Smooth muscle cell (in vitro differentiated cells): ENCODE results near the gene MAST4. TPM values are rescaled to one million over a fixed set of nuclear protein-coding genes. Genes with fewer than 3 reads are reported as not detected.

Experiments
- DNase-seq: peaks from one replicate; lab custom pipeline; 2025; ENCODE audit not compliant: unreplicated experiment; lab: John Stamatoyannopoulos, UW
- H2AFZ ChIP-seq: fragments of 200-600 bp; sonication (generic); 2 replicates; pipeline ENCODE4 v1.6.0; 2016; ENCODE audit warnings: antibody characterized with exemption, low read depth, mild to moderate bottlenecking
- H3F3A ChIP-seq: fragments of 200-600 bp; sonication (generic); 2 replicates; pipeline ENCODE4 v1.6.0; 2017; ENCODE audit warnings: antibody characterized with exemption, low read depth
- H3K27ac ChIP-seq: fragments of 200-600 bp; sonication (generic); 2 replicates; pipeline ENCODE4 v1.5.1; 2016; ENCODE audit warnings: low read depth, mild to moderate bottlenecking
- H3K27me3 ChIP-seq: fragments of 200-600 bp; sonication (generic); 2 replicates; pipeline ENCODE4 v1.6.1; 2016; ENCODE audit warnings: low read depth, mild to moderate bottlenecking
- H3K36me3 ChIP-seq: fragments of 200-600 bp; sonication (generic); 2 replicates; pipeline ENCODE4 v1.5.1; 2016; ENCODE audit warnings: low read depth
- H3K4me1 ChIP-seq: fragments of 200-600 bp; sonication (generic); 2 replicates; pipeline ENCODE4 v1.5.1; 2016; ENCODE audit warnings: low read depth
- H3K4me2 ChIP-seq: fragments of 200-600 bp; sonication (generic); 2 replicates; pipeline ENCODE4 v1.6.0; 2016; ENCODE audit warnings: mild to moderate bottlenecking
- H3K4me3 ChIP-seq: fragments of 200-600 bp; sonication (generic); 2 replicates; pipeline ENCODE4 v1.5.1; 2016; ENCODE audit warnings: mild to moderate bottlenecking
- H3K79me2 ChIP-seq: fragments of 200-600 bp; sonication (generic); 2 replicates; pipeline ENCODE4 v1.6.0; 2016; ENCODE audit warnings: low read depth, mild to moderate bottlenecking
- H3K9ac ChIP-seq: fragments of 200-600 bp; sonication (generic); 2 replicates; pipeline ENCODE4 v1.6.0; 2016; ENCODE audit warnings: low read depth
- H3K9me3 ChIP-seq: fragments of 200-600 bp; sonication (generic); replicated peaks from 2 replicates; pipeline ENCODE4 v1.5.1; 2016; ENCODE audit warnings: low read depth
- H4K20me1 ChIP-seq: fragments of 200-600 bp; sonication (generic); 2 replicates; pipeline ENCODE4 v1.6.0; 2016; ENCODE audit warnings: low read depth
- WGBS: methylation state at CpG from one replicate; pipeline ENCODE4 v1.1.7; 2016; ENCODE audit warnings: low lambda C conversion rate; 5-methylcytosine and 5-hydroxymethylcytosine counted together
- polyA plus RNA-seq: library from polyadenylated mRNA; unstranded; fragments of >200 nt; fragmentation: Nextera tagmentation; extraction: Ambion mirVana; gene quantifications from 2 replicates; pipeline ENCODE4 v1.2.1, GENCODE V29; 2016
- total RNA-seq: library from RNA; depleted of rRNA; stranded (reverse); fragments of >200 nt; gene quantifications from 2 replicates; pipeline ENCODE4 v1.2.3, GENCODE V29; 2014
- TF ChIP-seq, protein P1 (sequence below): fragments of 200-600 bp; sonication (generic); IDR thresholded peaks from 2 replicates; pipeline ENCODE4 v1.5.1; 2017; ENCODE audit warnings: borderline replicate concordance, mild to moderate bottlenecking, antibody characterized with exemption; ENCODE audit not compliant: insufficient read depth, poor library complexity, severe bottlenecking

MAST4 gene
- total and polyA plus RNA-seq, 2 experiments from 2014 or later = 6.3 to 24.0 TPM

DNA sequence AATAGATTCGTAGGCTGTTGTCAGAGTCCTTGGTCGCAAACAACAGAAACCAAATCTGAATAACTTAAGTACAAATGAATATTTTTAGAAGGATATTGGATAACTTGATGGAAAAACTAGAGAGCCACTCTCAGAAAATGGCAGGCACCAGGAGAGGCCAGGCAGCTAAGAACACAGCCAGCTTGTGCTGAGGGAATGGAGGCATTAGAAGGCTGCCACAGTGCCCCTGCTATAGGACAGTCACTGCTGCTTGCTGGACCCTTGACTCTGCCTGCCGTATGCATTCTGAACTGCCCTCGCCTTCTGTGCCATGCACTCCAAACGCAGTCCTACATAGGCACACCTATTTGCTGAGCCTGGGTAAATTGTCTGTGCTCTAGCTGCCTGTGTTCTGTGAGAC, 78.6 kb downstream of the MAST4 start:
- Histone ChIP-seq H3K9me3 (no peaks in the 10 kb centered on the region), H3K4me1 (peaks cover 5% of the 10 kb centered on the region), H3K27me3 (no peaks in the 10 kb centered on the region), H4K20me1 (no peaks in the 10 kb centered on the region), H3K4me2 (no peak overlapping the region), H3K9ac (no peak overlapping the region), H3K79me2 (no peaks in the 10 kb centered on the region), H3F3A (no peaks in the 10 kb centered on the region), H2AFZ (no peak overlapping the region), H3K36me3 (no peaks in the 10 kb centered on the region), H3K27ac (no peak overlapping the region), H3K4me3 (no peak overlapping the region)
- TF ChIP-seq, protein P1, sequence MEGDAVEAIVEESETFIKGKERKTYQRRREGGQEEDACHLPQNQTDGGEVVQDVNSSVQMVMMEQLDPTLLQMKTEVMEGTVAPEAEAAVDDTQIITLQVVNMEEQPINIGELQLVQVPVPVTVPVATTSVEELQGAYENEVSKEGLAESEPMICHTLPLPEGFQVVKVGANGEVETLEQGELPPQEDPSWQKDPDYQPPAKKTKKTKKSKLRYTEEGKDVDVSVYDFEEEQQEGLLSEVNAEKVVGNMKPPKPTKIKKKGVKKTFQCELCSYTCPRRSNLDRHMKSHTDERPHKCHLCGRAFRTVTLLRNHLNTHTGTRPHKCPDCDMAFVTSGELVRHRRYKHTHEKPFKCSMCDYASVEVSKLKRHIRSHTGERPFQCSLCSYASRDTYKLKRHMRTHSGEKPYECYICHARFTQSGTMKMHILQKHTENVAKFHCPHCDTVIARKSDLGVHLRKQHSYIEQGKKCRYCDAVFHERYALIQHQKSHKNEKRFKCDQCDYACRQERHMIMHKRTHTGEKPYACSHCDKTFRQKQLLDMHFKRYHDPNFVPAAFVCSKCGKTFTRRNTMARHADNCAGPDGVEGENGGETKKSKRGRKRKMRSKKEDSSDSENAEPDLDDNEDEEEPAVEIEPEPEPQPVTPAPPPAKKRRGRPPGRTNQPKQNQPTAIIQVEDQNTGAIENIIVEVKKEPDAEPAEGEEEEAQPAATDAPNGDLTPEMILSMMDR = no peak
- WGBS = 97% methylated on average over 5 of the region's 5 CpGs
- no peak for DNase-seq

DNA sequence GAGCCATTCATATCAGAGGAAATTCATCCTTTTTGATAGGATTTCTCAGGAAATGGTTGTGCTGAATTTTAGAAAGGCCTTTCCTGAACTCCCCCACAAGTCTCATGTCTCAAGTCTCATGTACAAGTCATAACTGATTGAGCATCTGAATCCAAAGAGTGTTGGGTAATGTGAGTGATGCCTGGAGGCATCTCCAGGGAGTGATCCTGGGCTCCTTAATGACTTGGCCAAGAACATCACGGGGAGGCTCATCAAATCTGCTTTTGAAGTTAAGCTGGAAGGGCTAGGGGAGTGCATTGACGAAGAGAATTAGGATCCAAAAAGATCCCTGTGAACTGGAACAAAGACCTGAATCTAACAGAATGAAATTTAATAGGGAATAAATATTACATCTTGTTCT, 79.2 kb downstream of the MAST4 start:
- H3K36me3 ChIP-seq = no peaks in the 10 kb centered on the region
- no peak overlapping the region for H3K27ac ChIP-seq
- WGBS = 83% methylated on average over 2 of the region's 2 CpGs
- peaks cover 9% of the 10 kb centered on the region for H3K4me1 ChIP-seq
- no peaks in the 10 kb centered on the region for H3K79me2 ChIP-seq
- no peak overlapping the region for H2AFZ ChIP-seq
- H3F3A ChIP-seq = no peaks in the 10 kb centered on the region
- no peaks in the 10 kb centered on the region for H4K20me1 ChIP-seq
- no peak overlapping the region for H3K4me2 ChIP-seq
- TF ChIP-seq, protein P1 = no peak
- no peak overlapping the region for H3K4me3 ChIP-seq
- no peaks in the 10 kb centered on the region for H3K27me3 ChIP-seq
- no peaks in the 10 kb centered on the region for H3K9me3 ChIP-seq
- H3K9ac ChIP-seq = no peak overlapping the region
- DNase-seq = no peak

DNA sequence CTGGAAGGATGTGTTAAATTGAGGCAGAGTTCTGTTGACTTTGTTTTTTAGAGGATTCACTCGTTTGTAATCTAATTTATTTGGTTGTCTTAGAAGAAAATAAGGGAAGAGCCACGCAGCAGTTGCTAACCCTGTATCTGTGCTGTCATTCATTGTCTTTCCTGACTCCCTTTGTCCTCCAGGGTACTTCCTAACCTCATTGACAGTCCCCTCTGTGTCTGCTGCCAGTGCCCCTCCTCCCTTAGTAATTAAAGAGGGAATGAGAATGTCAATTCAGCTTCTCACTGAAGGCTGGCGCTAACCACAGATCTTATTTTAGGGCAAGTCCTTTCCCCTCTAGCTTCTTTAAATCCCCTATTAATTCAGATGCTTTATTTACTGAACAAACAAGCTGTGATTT, 84.0 kb downstream of the MAST4 start:
- Histone ChIP-seq H3K4me2 (no peak overlapping the region), H3K4me1 (peaks cover 9% of the 10 kb centered on the region), H3K79me2 (no peaks in the 10 kb centered on the region), H3F3A (no peaks in the 10 kb centered on the region), H3K27ac (no peak overlapping the region), H3K36me3 (no peaks in the 10 kb centered on the region), H3K4me3 (no peak overlapping the region), H2AFZ (no peak overlapping the region), H3K9ac (no peak overlapping the region), H4K20me1 (no peaks in the 10 kb centered on the region), H3K9me3 (no peaks in the 10 kb centered on the region), H3K27me3 (no peaks in the 10 kb centered on the region)
- no peak for DNase-seq
- TF ChIP-seq, protein P1 = no peak
- WGBS = 48% methylated on average over 3 of the region's 3 CpGs

DNA sequence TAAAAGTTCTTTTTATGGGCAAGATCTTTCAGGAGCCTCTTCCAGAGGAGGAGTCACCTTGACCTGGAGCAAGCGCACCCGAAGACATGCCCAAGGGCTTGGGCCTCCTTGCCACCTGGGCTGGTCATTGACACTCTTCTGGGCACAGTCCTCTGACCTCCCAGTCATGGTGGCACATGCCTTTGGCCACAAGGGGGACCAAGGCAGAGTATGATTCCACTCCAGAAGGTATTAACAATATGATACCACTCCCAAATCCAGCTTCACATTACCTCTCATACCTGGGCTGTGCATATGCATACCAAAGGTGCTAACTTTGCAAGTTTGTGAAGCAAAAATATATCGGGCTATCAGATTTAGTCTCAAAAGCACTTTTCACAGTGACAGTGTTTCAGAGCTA, 84.6 kb downstream of the MAST4 start:
- Histone ChIP-seq H3K4me3 (no peak overlapping the region), H2AFZ (no peak overlapping the region), H3K9me3 (no peaks in the 10 kb centered on the region), H3K27me3 (no peaks in the 10 kb centered on the region), H4K20me1 (no peaks in the 10 kb centered on the region), H3K4me2 (no peak overlapping the region), H3K27ac (no peak overlapping the region), H3K36me3 (no peaks in the 10 kb centered on the region), H3K9ac (no peak overlapping the region), H3F3A (no peaks in the 10 kb centered on the region), H3K4me1 (peaks cover 9% of the 10 kb centered on the region), H3K79me2 (no peaks in the 10 kb centered on the region)
- no peak for DNase-seq
- WGBS = 96% methylated on average over 3 of the region's 3 CpGs
- TF ChIP-seq, protein P1 = peak; percentile 10
